GM21576 (cell line): ENCODE measurements around the gene SUN5.

Source experiments
- ATAC-seq: cut with Tn5 transposase; IDR thresholded peaks from one replicate; pipeline ENCODE4 v1.9.1; 2021; ENCODE audit warnings: mild to moderate bottlenecking, moderate library complexity; ENCODE audit not compliant: unreplicated experiment

Gene SUN5

DNA sequence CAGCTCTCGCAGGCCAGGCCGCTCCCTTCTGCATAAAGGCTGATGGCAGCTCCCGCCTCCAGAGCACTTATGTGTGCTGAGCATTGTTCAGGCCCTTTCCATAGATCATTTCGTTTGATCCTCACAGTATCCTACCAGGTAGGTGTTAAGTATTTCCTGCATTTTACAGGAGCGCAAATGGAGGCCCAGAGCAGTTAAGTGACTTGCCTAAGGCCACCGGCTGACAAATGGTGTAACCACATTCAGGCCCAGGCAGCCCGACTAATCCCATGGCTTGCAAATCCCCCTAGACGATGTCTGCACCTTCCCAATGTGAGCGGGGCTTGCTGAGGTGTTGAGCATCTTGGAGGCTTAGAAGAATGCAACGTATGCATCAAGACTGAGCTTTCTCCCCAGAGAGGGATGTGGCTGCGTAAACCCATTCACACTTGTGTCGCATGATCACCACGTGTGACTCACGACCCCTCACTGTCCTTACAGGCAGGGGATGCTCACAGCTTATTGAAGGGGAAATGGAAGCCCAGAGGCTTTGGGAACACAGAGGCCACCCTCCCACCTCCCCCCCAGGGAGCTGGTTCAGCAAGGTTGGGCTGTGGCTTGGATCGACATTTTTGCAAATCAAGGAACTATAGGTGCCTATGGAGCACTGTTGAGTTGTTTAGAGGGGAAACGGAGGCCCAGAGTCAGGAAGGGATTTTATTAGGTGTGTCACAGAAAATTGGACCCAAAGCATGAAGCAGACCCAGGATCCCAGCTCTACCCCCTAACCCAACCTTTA, 10.3 kb upstream of the SUN5 start:
- ATAC-seq: no peak

DNA sequence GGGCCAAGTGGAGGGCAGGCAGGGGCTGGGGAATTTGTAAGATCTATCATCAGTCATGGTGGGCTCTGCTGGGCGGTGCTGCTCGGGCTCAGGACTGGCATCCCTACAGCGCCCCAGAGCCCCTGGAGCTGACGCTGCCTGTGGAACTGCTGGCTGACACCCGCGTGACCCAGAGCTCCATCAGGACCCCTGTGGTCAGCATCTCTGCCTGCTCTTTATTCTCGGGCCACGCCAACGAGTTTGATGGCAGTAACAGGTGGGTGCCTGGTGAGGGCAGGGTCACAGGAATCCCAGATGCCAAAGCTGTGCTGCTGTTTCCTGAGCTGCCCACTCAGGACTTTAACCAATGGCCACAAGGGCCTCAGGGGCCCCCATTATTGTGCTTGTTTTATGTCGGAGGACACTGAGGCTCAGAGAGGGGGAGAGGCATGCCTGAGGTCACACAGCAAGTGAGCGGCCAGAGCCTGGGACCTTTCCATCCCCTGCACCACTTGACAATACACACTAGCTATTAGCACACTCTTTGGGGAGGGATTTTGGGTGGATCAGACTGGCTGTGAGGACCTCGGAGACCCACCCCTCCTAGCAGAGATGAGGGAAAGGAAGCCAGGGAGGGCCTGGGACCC, 9.6 kb upstream of the SUN5 start:
- ATAC-seq: no peak

DNA sequence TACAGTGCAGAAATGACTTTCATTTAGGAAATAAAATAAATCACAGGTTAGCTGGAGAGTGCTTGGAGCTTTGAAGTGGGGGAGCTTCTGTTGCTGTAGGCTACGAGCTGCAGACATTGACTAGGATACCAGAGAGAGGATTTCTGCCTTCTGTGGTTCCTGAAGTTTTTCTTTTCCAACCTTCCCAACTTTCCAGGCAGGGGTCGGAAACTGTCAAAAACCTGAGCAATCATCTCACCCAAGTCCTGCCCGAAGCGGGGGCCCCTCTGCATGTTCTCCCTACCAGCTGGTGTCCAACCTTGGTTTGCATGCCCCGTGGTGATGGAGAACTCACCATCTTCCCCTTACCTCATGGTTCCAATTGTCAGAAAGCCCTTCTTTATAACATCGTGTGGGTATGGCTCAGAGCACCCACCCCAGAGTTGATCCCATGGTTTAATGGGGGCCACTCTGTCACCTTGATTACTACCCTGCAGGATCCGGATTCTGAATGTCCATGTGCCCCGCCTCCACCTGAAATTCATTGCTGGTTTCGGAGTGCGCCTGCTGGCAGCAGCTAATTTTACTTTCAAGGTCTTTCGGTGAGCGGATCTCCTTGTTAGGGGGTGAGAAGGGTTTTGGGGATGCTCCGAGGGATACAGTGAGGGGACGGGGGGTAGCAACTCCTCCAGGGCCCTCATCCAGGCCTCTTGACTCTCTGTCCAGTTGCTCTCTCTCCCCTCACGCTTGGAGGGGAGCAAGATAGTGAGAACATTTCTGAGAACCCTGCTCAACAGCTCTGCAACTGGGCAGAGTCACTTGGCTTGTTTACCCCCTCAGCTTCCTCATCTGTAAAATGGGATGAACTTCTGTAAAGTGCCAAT, 8.3 kb upstream of the SUN5 start:
- ATAC-seq: no peak

DNA sequence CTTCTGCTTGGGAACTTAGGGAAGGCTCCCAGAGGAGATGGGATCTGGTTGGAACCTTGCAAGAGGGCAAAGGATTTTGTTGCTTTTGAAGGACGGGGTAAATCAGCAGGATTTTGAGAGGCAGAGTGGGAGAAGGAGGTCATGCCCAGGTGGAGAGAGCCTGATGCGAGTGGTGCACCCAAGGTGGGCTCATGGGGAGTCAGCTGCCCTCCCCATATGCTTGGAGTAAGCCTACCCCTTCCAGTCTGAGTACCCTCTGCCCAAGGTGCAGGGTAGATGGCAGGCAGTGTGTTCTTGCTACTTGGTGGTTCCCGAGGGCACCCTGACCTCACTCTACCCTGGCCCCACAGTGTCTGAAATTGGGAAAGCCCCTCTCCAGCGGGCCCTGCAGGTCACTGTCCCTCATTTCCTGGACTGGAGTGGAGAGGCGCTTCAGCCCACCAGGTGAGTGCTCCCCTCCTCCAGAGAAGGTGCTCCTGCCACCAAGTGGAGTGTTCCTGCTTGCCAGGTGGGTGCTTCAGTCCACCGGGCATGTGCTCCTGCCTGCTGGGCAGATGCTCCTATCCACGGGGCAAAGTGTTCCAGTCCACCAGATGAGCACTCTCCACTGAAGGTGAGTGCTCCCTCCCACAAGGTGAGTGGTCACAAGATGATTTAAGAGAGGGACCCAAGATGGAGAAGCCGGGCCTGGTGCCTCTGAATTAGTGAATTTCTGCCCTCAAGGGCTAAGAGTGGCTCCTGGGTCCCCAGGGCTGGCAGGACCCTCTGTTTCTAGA, 6.6 kb upstream of the SUN5 start:
- ATAC-seq: no peak

DNA sequence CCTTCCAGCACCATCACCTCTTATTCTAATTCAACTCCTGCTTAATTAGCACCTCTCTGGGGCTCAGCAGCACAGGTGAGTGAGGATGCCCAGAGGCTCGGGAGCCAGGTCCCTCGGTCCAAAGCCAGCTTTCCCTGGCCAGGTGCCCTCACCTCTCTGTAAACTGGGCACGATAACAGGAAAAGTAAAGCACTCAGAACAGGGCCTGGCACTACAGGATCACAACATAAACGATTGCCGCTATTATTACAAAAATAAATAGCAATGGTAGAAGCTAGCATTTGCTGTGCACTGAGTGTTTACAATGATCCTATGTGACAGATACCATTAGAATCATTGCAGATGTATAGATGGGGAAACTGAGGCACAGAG, 5.9 kb upstream of the SUN5 start:
- no peak for ATAC-seq

DNA sequence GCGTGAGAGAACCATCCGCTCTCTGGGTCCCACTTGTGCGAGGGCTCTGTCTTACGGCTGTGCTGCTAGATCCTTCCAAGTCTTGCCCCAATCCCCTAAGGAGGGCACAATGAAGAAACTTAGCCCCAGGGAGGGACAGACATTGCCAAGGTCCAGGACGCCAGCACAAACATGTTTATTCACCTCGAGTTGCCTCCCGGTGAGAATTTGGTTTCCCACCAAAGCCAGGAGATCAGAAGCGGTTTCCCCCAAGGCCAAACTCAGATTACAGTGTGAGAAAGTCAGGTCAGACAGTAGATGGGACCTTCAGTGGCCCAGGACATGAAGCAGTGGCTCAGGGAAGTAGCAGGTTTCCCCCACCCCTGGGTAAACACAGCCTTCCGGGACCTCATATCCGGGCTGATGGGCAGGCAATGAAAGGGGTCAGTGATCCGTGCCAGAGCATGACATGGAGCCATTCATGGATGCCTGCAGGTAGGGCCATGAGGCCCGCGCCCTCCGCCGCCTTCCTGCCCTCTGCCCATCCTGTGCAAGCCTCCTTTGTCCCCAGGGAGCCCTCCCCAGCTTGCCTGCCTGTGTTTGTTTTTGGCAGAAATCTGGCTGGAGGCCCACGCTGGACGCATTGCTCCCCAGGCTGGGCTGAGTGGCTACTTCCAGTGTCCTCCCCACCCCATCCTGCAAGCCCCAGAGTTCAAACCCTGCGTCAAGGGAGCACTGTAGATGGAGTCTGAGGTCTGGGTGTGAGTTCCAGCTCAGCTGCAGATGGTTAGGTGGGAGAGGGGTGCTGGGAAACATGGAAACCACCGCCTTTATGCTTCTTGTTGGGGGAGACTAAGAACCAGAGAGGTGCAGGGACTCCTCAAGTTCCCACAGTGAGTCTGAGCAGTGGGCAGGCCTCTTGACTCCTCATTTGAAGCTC, 5.2 kb upstream of the SUN5 start:
- no peak for ATAC-seq

DNA sequence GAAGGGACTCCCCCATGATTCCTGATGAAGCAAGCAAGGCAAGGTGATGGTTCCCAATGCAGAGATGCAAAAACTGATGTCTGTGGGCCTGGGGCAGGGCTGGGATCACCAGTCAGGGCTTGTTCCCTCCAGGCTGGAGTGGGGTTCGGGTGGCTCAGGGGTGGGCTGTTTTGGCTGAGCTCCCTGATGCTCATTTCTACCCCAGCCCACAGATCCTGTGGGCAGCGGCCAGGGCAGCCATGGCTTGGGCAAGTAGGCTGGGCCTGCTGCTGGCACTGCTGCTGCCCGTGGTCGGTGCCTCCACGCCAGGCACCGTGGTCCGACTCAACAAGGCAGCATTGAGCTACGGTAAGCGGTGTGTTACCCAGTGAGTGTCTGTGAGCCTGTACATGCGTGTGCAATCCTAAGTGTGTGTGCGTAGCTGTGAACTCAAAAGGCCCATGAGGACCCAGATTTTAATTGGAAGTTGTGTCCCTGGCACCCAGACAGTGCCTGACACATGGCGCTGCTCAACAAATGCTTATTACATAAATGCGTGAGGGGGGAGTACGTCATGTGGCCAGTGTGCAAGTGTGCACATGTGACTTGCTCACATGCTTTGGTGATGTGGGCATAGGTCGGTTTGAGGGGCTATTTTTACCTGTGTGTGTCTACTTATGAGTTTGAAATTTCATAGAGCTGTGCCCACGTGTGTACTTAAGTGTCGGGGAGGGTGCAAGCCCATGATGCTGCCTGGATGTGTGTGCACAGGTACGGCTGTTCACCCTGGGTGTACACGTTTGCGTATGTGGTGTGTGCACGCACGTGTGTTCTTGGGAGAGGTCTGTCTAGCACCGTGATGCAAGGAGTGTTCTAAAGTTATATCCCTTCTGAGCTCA, 4.3 kb upstream of the SUN5 start:
- ATAC-seq: no peak

DNA sequence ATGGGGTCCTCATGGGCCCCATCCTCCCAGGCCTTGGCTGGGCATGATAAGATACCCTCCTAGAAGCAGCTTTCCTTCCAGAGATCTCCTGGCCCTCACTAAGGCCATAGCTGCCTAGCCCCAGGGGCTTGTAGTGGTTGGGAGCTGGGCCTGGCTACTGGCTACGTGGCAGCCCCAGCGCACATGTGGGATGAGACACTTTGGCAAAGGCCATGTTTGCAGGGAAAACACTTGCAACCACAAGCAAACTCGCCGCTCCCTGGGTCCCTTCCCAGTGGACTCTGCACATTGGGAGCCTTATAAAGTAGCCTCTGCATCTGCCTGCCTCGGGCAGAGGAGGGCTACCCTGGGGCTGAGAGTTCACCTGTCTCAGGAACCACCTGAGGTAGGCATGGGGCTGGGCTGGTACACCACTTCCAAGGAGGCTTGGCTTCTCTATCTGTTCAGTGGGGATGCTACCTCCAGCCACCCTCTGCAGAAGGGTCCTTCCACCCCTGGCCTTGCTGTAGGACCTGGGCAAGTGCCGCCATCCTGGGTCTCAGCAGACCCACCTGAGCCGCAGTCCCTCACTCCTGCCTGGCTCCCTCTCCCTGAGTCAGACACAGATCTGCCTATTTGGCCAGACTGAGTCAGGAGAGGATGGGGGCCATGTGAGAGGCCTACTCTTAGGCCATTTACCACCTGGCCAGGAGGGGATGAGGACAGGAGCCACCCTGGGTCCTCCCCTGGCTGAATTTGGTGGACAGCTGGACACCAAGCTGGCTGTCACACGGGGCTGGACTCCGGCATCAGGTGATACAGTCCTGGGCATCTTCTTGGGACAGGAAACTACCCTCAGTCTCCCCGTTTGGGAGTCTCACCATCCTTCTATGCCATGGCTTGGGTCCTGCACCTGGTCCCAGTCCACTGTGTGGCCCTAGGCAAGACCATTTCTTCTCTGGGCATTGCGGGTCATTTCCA, 3.4 kb upstream of the SUN5 start, which contains the start of gene BPIFB2:
Gene BPIFB2 (plus strand): TSS at position 329 of the 960 bp plus-strand sequence. CDS start 871 bp downstream, outside the sequence.
- ATAC-seq: no peak

DNA sequence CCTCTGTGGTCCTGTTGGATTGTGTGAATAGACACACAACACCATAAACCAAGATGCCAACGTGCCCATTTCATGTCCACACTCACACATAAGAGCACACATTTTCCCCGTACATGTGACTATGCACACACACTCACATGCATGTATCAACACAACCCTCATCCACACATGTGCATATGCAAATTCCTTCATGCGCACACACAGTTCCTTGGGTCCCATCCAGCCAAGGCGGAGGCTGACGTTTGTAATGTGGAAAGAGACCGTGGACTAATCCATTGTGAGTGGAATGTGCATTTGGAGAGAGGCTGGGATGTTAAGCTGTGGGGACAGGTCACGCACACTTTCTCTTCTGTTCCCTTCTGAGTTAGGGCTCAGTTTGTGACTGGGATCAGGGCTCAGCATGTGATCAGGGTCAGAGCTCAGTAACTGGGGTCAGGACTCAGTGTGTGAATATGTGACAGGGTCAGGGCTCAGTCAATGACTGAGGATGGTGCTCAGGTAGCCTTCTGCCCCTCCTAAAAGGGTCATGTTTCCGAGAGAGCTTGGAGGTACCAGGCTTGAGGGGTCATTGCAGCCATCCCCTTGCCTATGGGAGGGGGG, 2.6 kb upstream of the SUN5 start:
- no peak for ATAC-seq

DNA sequence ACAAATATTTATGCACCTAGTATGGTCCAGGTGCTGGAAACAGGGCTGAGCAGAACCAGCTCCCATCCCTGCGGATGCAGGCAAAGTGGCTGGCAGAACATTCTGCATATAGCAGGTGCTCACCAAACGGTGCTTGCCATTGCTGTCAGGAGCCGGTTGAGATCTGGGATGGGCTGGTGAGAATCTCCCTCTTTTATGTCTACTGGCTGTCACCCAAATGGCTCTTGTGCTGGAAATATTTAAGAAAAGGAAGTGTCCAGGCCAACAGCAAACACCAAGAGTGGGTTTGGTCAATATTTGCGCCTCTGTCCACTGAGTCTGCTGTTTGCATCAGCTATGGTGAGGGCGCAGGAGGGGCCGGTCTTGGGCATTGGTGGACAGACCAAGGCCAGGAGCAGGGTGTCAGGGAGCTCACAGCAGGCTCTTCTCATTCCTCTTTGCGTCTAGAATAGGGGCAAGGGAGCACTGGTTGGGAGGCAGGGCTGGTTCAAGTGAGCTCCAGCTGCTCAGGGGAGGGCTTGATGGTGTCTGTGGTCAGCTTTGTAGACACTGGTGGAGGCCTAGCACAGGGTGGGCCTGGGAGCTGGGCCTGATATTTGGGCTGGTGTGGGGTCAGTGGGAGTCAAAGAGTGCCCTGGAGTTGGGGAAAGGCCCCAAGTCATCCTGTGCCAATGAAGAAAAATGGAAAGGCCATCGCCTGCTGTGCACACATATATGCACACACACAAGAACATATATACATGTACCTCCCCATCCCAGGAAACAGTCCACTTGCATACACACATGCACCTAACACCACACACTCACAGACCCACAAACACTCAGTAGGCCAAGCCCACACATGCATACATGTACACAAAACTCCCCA, 1.9 kb upstream of the SUN5 start:
- no peak for ATAC-seq

DNA sequence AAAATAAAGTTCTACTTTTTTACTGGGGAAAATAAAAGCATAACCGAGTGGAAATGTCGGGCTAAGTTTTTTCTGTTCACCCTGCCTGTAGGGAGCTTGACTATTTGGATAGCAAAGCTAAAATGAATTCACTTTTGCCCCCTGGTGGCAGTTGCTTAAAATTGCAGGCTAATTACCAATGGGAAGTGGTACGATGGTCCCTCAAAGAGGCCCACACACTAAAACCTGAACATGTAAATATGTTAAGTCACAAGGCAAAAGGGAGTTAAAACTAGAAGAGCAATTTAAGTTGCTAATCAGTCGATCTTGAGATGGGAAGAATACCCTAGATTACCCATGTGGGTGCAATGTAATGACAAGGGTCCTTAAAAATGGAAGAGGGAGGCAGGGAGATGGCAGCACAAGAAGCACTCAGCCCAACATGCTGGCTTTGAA, 916 bp upstream of the SUN5 start:
- ATAC-seq: no peak

DNA sequence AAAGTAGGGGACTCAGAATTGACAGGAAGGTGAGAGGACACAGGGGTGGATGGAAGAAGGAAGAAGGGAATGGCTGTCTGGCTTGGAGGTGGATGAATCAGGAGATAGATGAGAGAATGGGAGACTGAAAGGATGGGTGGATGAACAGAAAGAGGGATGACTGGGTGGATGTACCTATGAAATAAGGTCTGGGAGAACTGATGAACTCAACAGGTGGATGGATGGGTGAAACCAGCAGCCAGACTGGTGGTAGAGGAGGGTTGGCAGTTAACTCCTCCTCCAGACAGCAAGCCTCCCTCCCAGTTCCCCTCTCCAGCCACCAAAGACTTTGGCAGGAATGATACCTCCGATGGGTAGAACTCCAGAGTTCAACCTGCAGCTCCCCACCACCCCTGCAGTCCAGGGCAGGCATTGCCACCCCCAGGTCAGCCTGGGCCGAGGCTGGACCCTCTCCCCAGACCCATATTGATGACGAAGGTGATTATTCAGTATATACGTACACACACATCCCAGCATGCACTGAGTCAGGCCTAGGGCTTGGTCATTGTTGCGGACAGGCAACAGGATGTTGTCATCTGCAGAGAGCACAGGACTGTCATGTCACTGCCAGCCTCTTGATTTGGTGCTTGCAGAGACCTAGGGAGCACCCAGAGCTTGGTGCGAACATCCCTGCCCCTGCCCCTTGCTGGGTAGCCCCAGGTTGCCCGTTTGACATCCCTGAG, 2.0 kb downstream of the SUN5 start:
- ATAC-seq: no peak

DNA sequence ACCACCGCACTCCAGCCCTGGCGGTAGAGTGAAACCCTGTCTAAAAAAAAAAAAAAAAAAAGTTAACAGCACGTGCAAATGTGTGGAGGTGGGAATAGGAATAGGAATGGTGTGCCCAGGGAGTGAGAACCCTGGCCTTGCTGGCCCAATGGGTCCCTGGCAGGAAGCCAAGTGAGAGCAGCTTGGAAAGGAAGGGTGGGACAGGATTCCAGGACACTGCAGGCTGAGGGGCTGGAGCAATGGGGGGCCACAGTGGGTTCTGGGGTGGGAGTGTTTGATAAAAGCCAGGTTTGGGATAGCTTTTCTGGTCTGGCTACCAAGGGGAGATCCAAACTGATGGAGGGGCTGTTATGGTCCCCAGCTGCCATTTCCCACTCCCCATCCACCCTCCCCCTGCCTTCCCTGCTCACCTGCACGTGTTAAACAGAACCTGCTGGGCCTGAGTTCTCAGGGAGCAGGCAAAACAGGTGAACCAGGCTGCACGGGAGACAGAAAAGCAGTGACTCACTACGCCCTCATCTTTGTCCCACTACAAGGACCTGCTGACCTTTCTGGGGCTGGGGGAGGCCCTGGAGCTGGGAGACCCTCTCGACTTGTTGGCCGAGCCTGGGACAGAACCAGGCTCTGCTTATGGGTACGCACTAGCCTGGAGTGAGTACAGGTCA, 3.3 kb downstream of the SUN5 start:
- no peak for ATAC-seq

DNA sequence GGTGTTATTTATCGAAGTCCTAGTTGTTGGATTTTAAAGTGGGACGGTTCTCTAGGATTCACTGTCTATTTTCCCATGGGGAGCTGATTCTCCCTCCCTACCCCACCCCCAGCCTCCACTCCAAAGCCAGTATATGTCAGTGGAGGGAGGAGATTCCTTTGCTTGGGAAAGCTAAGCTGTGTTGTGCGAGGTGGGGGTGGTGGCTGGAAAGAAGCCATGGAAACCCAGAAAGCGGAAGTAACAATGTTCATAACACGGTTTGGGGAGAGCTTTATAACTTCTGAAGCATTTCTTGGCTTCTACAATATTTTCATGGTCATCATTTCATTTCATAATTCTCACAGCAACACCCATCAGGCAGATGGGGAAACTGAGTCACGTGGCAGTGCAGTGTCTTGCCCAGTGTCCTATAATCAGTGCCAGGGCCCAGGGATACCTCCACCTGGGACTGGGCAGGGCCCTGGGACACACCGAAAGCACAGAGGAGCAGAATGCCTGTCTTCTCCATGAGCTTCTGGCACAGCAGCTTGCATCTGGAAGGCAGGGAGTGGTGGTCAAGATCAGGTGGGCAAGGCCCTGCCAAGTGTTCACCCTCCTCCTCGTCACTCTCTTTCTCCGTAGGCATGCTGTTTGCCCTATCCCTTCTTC, 4.5 kb downstream of the SUN5 start:
- no peak for ATAC-seq

DNA sequence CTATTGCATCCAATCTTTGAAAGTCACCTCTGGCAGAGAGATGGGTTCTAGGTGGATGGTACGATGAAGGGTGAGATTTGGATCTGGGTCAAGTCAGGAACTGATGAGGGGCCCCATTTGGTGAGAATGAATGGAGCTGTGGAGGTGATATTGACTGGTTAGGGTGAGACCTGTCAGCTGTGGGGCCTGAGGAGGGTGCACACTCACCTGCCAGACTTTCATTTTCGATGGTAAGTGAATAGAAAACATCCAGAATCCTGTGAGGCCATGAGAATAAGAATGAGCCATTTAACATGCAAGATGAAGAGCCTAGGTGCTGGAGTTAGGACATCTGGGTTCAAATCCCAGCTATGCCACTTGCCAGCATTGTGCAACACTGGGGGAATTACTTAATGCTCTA, 6.8 kb downstream of the SUN5 start:
- no peak for ATAC-seq
